ENCODE measurements around the gene IGSF8. TPM values are rescaled to one million over a fixed set of nuclear protein-coding genes. Genes with fewer than 3 reads are reported as not detected.
A peak's percentile ranks its signal among the peaks of the same experiment; 100 is the strongest.

The IGSF8 gene
- total RNA-seq, 1 experiment from 2014 or later, result 14.0 TPM

DNA sequence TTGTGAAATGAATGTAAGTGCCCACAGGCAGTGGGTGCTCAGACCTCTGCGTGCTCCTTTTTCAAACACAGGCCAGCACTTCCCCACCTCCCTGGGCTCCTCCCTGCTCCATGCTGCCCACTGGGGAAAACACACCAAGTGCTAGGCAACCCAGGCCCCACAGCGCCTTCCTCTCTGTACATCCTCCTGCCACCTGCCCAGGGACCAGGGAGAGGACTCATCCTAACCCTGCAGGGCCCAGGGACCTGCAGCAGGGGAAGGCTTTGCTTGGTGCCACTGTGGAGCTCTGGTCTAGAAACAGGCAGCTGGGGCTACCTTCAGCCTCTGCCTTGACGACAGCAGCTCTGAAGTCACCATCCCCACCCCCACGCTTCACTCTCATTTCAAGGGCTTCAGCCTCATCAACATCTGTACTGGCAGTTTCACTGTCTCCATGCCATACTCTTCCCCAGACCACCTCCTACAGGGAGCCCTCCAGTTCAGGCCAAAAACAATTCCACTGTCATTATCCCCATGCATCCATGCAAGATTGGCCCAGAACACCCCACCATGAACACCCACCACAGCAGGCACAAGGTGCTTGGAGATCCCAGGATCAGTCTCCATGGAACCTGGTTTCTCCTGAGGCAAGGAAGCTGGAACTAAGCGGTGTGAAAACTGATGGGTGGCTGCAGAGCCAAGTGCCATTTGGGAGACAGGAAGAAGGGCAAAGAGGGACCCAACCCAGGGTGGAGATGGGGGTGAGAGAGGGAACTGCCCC is 1.1 kb downstream of the IGSF8 start:
- H3K4me1 ChIP-seq (ENCODE audit: insufficient read depth, low read length, poor library complexity, severe bottlenecking), result peaks cover 17% of the 10 kb centered on the region
- ChIA-PET CTCF (no interaction called here), POLR2A (ENCODE audit: low non-redundant PET) (no interaction called here)
- TF ChIP-seq, protein P1, sequence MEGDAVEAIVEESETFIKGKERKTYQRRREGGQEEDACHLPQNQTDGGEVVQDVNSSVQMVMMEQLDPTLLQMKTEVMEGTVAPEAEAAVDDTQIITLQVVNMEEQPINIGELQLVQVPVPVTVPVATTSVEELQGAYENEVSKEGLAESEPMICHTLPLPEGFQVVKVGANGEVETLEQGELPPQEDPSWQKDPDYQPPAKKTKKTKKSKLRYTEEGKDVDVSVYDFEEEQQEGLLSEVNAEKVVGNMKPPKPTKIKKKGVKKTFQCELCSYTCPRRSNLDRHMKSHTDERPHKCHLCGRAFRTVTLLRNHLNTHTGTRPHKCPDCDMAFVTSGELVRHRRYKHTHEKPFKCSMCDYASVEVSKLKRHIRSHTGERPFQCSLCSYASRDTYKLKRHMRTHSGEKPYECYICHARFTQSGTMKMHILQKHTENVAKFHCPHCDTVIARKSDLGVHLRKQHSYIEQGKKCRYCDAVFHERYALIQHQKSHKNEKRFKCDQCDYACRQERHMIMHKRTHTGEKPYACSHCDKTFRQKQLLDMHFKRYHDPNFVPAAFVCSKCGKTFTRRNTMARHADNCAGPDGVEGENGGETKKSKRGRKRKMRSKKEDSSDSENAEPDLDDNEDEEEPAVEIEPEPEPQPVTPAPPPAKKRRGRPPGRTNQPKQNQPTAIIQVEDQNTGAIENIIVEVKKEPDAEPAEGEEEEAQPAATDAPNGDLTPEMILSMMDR (conservative IDR thresholded peaks at IDR 0.05; ENCODE audit: low read depth, low read length), result no peak
- no peak for TF ChIP-seq EZH2 (IDR thresholded peaks at IDR 0.05; ENCODE audit: borderline replicate concordance, low read depth, low read length, poor library complexity, severe bottlenecking)
- H3K4me3 ChIP-seq (ENCODE audit: low read depth, low read length, poor library complexity, severe bottlenecking), result peak overlapping the region; percentile 56
- intact Hi-C loops (cut with micrococcal nuclease; ENCODE audit: unreplicated experiment), result no loop called here
- no TSS peak for BruUV-seq (replicated peaks)
- H3K27ac ChIP-seq (ENCODE audit: low read depth, low read length, poor library complexity, severe bottlenecking), result peak overlapping the region; percentile 27
- DNase-seq (ENCODE audit: low spot score), result no peak
- H3K9me3 ChIP-seq (ENCODE audit: low read depth, low read length, poor library complexity, severe bottlenecking), result no peaks in the 10 kb centered on the region
- H3K27me3 ChIP-seq (replicated peaks; ENCODE audit: insufficient read depth, low read depth, low read length, poor library complexity), result no peaks in the 10 kb centered on the region
- H3K36me3 ChIP-seq (ENCODE audit: insufficient read depth, low read length, poor library complexity, severe bottlenecking), result no peaks in the 10 kb centered on the region

DNA sequence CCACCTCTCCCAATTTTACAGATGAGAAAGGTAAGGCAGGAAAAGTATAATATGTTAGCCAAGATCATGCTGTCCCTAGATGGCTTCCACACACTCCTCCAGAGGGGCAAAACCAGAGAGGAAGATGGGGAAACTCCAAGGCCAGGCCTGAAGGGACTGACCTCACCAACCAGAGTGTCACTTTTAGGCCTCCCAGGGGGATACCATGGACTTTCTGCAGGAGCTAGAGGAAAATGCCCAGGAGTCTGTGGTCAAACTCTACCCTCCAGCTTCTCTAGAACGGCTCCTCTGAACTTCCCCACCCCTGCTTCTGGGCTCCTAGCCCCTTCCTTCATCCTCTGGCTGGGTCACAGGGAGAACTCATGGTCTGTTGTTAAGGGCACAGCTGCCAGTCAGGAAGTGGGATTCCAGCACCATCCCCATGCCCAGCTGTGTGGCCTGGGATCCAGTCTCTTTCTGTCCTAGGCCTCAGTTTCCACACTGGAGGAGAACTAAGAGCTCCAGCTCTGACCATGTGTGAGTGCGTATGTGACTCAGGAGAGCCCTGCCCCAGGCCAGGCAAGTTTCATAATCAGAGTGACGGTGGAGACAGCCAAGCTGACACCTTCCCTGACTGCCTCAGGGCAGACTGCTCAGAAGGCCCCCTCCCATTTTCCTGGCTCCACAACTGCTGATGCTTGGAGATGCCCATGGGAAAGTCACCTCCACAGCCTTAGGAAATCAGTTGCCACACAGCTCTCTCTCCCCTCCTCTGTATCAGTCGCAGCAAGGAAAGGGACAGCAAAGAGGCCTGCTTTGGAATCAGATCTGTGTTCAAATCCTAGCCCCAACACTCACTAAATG is 1.9 kb downstream of the IGSF8 start:
- no peaks in the 10 kb centered on the region for H3K9me3 ChIP-seq (ENCODE audit: low read depth, low read length, poor library complexity, severe bottlenecking)
- peaks cover 17% of the 10 kb centered on the region for H3K4me1 ChIP-seq (ENCODE audit: insufficient read depth, low read length, poor library complexity, severe bottlenecking)
- CTCF ChIA-PET, result no interaction called here
- DNase-seq (ENCODE audit: low spot score), result no peak
- no TSS peak for BruUV-seq (replicated peaks)
- H3K36me3 ChIP-seq (ENCODE audit: insufficient read depth, low read length, poor library complexity, severe bottlenecking), result no peaks in the 10 kb centered on the region
- no peaks in the 10 kb centered on the region for H3K27me3 ChIP-seq (replicated peaks; ENCODE audit: insufficient read depth, low read depth, low read length, poor library complexity)
- H3K4me3 ChIP-seq (ENCODE audit: low read depth, low read length, poor library complexity, severe bottlenecking), result no peak overlapping the region
- no peak overlapping the region for H3K27ac ChIP-seq (ENCODE audit: low read depth, low read length, poor library complexity, severe bottlenecking)
- no peak for TF ChIP-seq EZH2 (IDR thresholded peaks at IDR 0.05; ENCODE audit: borderline replicate concordance, low read depth, low read length, poor library complexity, severe bottlenecking)
- TF ChIP-seq, protein P1 (conservative IDR thresholded peaks at IDR 0.05; ENCODE audit: low read depth, low read length), result no peak
- intact Hi-C loops (cut with micrococcal nuclease; ENCODE audit: unreplicated experiment), result no loop called here
- POLR2A ChIA-PET (ENCODE audit: low non-redundant PET), result no interaction called here

DNA sequence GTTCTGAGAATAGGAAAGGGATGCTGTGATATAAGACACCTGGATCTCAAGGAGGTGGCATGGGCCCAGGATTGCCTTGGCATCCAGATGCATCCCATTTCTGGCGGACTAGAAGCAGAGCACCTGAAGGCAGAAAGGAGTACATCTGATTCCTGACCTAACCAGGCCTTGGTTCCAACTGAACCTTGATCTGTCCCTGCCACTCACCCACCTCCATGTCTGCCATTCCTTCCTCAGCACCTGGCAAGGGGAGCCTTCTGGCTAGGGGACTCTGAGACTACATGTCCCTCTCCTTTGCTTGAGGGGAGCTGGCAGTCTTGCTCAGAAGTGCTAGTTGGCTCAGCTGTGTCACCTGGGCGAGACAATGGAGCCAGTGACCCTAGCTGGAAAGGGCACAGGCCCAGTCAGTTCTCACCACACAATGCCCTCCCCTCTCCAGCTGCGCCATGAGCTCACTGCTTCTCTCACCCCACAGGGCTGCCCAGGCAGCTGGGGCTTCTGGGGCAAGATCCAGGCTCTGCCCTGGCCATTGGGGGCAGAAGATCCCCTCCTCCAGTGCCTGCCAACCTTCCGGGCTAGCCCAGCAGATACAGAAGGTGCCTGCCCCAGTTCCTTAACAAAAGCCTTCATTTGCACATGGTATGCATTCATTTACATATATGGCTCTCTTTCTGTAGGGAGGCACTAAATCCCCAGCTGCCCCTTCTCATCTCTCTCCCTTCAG is 2.9 kb downstream of the IGSF8 start:
- POLR2A ChIA-PET (ENCODE audit: low non-redundant PET), result no interaction called here
- H3K27ac ChIP-seq (ENCODE audit: low read depth, low read length, poor library complexity, severe bottlenecking), result no peak overlapping the region
- no peaks in the 10 kb centered on the region for H3K27me3 ChIP-seq (replicated peaks; ENCODE audit: insufficient read depth, low read depth, low read length, poor library complexity)
- TF ChIP-seq, protein P1 (conservative IDR thresholded peaks at IDR 0.05; ENCODE audit: low read depth, low read length), result no peak
- no peak for TF ChIP-seq EZH2 (IDR thresholded peaks at IDR 0.05; ENCODE audit: borderline replicate concordance, low read depth, low read length, poor library complexity, severe bottlenecking)
- no peak overlapping the region for H3K4me3 ChIP-seq (ENCODE audit: low read depth, low read length, poor library complexity, severe bottlenecking)
- BruUV-seq (replicated peaks), result no TSS peak
- peaks cover 12% of the 10 kb centered on the region for H3K4me1 ChIP-seq (ENCODE audit: insufficient read depth, low read length, poor library complexity, severe bottlenecking)
- intact Hi-C loops (cut with micrococcal nuclease; ENCODE audit: unreplicated experiment), result no loop called here
- no peaks in the 10 kb centered on the region for H3K9me3 ChIP-seq (ENCODE audit: low read depth, low read length, poor library complexity, severe bottlenecking)
- CTCF ChIA-PET, result no interaction called here
- DNase-seq (ENCODE audit: low spot score), result no peak
- H3K36me3 ChIP-seq (ENCODE audit: insufficient read depth, low read length, poor library complexity, severe bottlenecking), result no peaks in the 10 kb centered on the region

Data from A673 (cell line).